T-helper 22 cell (primary cell): ENCODE measurements around the gene GLRX3.
"Not testable (repeated sequence)": the region's sequence is repeated elsewhere in the genome, so short reads cannot be mapped to it uniquely, and the experiment has no call there.

Experiments used
- DNase-seq: peaks from one replicate; pipeline ENCODE4 v3.0.0-alpha.2; 2020; ENCODE audit warnings: low read depth

Gene GLRX3

DNA sequence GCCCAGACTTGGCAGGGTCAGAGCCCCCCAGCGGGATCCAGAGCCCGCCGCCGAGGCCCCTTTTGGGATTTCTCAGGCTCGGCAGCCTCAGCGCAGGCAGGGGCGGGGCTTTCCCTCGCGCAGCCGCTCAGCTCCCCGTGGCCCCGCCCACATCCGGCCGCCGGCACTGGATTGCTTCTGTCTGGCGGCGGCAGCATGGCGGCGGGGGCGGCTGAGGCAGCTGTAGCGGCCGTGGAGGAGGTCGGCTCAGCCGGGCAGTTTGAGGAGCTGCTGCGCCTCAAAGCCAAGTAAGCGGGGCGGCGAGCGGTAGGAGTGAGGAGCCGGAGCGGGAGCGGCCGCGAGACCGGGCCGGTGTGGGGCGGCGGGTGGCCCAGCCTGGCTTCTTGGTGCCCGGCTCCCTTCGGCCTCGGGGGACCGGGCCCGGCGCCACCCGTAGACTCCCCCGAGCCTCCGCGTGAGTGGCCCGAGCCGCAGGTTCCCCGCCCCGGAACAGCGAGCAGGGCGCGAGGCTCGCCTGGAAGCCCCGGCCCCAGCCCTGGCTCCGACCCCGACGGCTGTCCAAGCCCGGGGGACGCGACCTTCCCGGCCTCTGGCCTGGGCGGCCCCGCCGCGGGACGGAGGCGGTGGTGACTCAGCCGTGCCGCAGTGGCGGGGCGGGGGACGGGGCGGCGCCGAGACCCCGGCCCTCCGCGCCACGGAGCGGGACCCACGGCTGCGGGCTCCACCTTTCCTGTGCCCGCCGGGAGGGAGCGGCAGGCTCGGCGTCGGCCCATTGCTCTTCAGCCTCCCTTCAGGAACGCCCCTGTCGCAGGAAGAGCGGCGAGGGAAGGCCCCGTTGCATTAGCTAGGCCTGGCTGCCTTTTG is at the start of gene GLRX3:
Gene GLRX3, plus strand, starts transcription at position 166 of the 864 bp plus-strand sequence. Its CDS starts 30 bp downstream, at position 196.
- peak; percentile 79 for DNase-seq

DNA sequence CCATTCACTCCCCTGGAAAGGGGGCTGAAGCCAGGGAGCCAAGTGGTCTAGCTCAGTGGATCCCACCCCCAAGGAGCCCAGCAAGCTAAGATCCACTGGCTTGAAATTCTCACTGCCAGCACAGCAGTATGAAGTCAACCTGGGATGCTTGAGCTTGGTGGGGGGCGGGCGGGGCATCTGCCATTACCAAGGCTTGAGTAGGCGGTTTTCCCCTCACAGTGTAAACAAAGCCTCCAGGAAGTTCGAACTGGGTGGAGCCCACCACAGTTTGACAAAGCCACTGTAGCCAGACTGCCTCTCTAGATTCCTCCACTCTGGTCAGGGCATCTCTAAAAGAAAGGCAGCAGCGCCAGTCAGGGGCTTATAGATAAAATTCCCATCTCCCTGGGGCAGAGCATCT is 45.6 kb upstream of the GLRX3 start:
- not testable (repeated sequence) for DNase-seq

DNA sequence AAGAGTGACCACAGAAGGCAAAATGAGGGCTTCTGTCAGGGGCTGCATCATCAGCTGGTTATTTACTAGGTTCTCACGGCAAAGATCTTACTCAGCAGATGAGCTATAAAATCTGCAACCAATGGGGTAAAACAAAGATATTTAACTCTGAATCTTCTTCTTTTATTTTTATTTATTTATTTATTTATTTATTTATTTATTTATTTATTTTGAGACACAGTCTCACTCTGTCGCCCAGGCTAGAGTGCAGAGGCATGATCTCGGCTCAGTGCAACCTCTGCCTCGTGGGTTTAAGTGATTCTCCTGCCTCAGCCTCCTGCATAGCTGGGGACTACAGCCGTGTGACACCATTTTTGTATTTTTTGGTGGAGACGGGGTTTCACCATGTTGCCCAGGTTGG is 36.8 kb upstream of the GLRX3 start:
- DNase-seq = no peak

DNA sequence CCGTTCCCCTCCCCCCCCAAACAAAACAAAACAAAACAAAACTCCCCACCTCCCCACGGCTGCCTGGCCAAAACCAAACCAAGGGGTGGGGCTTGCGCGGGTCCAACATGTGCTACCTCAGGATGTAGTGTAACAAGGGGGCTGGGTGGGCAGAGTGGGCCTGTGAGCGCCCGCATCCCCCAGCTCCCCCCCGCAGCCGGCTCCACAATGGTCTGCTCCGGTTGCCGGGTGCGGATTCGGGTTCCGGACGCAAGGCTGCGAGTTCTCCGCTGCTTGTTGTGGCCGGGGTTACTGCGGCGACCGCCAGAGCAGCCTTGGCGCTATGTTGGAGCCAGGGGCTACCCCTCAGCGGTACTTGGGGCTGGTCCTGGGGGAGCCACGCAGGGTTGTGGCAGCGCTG is 30.5 kb upstream of the GLRX3 start:
- no peak for DNase-seq

DNA sequence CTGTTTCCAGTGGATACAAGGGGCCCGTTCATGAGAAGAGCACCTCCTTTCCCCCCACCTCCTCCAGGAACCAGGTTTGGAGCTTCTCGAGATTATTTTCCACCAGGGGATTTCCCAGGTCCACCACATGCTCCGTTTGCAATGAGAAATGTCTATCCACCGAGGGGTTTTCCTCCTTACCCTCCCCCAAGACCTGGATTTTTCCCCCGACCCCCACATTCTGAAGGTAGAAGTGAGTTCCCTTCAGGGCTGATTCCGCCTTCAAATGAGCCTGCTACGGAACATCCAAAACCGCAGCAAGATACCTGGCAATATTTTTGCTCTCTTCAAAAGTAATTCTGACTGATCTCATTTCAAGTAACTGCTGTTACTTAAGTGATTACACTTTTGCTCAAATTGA is 28.0 kb upstream of the GLRX3 start:
- DNase-seq = not testable (repeated sequence)

DNA sequence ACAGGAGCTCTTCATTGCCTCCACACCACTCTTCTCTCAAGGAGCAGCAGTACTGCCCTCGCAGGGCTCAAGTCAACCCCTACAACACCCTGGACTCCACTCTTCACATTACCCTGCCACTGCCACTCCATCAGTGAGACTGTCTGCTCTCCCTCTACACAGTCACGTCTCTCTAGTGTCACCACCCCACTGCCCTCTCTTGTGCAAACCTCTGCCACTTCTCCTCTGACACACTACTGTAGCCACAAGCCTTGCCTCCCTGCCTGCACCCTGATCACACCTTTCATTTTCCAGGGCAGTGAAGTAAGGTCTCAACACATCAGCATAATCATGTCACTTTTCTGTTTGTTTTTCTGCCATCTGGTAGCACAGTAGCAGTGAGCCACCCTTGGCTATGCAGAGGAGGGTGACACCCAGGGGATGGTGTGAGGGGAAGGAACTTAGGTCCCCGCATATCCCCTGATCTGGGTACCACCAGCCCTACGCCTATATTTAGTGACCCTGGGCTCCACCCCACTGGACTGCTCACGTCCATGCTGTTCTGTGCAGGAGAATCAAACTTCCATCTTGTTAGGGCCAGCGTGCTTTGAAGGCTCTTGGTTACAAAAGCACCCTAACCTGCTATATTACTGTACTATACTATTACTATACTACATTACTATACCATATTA is 27.1 kb upstream of the GLRX3 start:
- DNase-seq = no peak

DNA sequence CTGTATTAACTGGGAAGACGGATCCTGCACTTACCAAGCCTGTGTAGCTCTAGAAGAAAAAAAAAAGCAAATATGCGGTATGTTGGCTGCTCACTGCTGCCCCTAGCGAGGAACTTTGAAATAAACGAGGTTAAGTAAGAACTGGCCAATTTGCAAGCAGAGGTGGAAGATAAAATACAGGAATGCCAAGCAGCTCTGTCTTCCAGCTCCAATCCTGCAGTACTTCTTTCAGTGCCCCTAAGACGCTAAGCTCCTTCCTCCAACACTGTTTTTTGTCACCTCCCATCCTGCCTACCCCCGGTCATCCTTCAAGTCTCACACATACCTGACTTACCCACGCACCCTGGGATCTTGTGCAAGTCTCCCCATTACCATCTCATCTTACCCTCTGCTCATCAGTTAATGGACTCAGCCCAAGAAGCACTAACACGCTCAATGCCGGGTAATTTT is 26.4 kb upstream of the GLRX3 start:
- peak; percentile 47 for DNase-seq

DNA sequence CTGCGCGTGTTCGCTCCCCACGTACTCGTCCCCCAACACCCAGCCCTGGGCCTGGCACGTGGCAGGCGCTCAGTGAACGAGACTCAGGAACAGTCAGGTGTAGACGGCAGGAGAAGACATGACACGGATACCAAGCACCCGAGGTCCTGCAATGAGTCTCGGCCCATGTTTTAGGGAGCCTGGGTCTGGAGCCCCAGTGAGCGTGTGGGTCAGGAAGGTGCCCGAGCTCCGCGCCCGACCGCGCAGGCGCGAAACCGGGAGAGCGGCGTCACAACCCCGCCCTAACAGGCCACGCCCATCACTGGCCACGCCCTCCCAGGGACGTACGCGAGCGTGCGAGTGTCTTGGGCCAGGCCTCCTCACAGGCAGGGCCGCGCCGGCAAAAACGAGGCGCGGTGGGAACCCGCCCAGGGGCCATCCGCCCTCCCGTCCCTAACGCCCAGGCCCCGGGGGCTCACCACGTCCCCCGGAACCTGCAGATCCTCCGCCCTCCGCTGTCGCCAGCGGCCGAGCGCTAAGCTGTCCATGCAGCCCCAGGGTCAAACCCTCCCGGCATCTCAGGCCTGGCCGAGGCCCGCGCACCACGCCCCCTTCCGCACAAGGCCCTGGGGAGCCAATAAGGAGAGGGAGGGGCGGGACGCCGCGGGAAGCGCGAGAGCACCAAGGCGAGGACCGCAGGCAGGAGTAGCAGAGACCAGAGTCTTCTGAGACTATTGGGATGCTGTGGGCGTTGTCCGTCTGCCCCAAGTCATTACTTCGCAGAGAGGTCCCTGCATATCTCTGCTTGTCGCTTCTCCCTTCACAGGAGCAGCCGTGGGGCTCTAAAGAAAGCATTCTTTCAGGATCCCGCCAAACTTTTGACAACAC is 25.7 kb upstream of the GLRX3 start, which contains the start of gene C10orf143:
Gene C10orf143, minus strand, starts transcription at position 585 of the 867 bp plus-strand sequence. Its CDS starts 58 bp downstream, at position 527.
- DNase-seq = peak; percentile 96

DNA sequence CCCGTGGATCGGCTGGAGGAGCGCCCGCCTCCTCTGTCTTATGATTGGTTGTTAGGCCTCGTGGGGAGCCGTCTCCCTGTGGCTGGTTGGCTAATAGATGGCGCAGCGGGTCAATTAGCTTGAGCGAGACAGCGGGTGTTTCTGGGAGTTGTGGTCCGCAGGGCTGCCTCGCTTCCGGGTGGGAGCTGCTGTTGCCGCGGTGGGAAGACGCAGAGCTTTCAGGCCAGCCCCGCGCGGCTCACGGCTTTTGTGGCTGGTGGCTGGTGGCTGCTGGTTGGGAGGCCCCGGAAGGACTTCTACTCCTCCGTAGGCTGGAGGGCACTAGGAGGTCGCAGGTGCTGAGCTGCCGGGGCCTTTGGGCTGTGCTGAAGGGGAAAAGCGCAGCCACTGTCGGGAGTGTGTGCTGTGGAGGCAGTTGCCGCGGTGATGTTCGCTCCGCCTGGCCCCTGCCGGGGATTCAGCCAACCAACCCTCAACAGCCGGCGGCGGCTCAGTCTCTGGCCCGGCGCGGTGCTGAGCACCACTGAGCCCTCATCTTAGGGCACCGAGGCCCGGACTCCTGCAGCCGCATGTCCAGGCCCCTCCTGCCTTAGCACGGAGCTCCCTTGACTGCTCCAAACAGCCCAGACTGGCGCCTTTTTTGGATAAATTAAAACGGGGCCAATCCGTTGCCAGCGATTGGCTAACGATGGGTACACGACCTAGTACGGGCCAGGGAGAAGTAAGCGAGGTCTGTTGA is 24.9 kb upstream of the GLRX3 start:
- peak; percentile 96 for DNase-seq

DNA sequence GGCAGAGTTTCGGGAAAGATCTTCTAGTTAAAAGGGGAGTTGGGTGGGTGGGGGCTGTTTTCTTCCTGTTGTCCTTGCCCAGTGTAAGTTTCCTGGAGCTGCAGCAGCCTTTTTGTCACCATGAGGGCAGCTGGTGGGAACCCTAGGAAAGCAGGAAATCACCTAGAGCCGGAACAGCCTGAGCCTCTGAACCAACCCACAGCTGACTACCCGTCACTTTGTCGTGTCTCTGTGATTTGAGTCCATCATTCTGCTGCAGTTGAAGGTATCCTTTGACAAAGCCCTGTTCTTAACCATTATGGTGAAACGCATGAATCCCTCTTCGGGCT is 24.4 kb upstream of the GLRX3 start:
- no peak for DNase-seq

DNA sequence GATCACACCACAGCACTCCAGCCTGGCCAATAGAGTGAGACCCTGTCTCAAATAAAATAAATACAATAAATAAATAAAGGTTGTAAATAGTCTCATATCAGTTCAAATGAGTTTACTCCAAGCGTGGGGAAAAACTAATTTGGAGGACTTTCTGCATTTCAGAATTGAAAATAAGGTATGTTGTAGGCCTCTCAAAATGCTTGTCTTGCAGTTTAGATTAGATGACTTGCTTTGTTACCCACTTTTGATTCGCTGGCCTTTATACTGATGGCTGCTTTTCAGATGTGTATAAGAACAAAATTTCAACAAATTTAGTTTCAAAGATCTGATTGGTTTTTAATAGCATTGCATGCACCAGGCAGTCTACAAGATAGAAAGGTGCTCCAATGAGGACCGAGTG is 23.4 kb upstream of the GLRX3 start:
- DNase-seq = no peak

DNA sequence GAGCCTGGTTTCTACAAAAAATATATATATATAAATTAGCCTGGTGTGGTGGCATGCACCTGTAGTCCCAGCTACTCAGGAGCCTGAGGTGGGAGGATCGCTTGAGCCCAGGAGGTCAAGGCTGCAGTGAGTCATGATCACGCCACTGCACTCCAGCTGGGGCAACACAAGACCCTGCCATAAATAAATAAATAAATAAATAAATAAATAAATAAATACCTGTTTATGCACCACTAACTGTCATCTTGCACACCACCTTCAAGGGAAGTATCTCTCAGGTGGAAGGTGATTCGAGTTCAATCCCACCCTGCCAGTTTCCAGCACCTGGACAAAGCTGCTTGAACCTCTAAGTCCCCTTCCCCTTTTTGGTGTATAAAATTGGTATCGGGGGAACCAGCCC is 19.2 kb upstream of the GLRX3 start:
- not testable (repeated sequence) for DNase-seq

DNA sequence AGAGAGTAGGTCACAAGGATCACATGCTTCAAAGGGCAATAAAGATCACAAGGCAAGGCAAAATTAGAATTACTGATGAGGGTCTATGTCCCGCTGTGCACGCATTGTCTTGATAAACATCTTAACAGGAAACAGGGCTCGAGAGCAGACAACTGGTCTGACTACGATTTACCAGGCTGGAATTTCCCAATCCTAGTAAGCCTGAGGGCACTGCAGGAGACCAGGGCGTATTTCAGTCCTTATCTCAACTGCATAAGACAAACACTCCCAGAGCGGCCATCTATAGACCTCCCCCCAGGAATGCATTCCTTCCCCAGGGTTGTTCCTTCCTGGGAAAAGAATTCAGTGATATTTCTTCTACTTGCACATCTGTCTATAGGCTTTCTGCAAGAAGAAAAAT is 18.7 kb upstream of the GLRX3 start:
- DNase-seq = not testable (repeated sequence)

DNA sequence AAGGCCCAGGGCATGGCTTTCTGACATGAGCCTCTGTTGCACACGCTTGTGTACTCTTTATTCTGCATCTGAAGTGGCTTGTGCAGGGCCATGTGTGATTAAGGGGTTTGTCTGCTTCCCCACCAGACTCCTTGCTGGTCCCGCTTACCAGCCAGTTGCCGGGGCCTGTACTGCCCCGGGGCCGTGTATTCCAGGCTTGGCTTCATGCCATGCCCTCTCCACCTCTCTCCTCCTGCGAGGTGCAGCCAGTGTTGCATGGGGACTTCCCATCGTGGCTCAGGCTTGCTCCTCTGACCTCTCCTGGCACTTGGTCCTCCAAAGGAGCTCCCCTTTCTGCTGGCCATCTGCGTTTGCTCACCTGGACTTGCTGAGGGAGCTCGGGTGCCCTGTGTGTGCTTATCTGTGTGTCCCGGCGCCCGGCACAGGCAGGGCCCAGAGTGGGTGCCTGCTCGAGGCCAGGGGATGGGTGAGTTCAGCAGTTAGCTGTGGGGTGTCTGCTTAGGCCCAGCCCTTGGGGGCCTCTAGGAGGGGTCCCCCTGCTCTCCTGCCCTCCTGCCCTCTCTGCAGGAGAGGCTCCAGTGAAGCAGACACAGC is 14.6 kb upstream of the GLRX3 start:
- no peak for DNase-seq

DNA sequence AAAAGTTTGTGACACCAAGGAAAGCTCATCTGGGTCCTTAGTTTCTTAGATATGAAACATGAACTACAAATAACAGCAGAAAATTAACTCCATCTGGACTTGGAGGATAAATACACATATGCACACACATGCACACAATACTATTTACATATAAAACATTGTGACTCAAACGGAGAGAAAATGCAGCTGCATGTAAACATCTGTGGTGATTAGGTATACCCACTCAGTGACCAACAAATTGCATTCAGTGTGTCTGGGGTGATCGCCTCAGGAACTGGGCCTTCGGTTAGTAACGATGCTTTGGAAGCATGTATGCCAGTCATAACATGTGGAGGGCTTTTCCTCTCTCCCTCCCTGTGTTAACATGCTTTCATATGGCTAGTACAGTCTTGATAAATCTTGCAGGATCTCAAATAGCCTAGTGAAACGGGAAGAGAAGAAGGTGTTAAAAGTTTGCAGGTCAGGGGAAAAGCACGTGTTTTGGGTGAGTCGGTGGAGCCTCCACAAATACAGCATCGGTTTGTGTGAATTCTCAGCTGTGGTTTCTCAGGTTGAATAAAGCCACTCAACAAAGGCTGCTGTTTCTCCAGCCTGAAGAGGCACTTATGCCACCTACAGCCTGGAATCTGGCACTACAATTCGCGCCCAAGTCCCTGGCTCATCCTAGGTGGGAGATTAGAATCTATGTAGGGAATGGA is 8.7 kb upstream of the GLRX3 start:
- DNase-seq = peak; percentile 23

DNA sequence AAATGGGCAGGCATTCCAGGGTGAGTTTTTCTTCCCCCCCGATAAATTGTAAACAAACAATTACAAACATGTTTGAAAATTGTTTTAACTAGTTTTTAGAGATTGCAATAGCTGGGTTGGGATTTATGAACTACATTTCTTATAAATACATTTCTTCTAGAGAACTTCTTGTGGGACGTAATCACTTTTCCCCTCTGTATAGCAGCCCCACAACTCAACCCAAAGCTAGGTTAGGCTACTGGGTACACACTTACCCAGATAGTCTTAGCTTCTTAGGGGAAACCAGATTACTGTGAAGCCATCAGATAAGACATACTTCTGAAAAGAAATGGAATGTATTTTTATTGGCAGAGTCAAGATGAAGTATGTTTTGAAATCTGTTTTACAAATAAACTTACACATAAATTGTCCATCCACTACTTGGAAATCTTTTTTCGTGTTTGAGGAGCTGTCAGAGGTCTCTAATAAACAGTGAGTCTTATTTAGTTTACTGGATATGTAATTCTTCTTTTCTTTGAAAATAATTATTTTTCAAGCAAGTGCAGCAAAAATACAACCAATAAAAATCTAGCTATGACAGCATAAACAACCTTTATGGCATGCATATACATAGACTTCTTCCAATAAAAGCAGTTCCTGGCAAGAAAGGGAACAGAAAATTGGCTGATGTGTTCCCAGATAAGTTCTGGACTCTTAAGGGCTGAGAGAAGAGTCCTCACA is 8.0 kb upstream of the GLRX3 start:
- no peak for DNase-seq

DNA sequence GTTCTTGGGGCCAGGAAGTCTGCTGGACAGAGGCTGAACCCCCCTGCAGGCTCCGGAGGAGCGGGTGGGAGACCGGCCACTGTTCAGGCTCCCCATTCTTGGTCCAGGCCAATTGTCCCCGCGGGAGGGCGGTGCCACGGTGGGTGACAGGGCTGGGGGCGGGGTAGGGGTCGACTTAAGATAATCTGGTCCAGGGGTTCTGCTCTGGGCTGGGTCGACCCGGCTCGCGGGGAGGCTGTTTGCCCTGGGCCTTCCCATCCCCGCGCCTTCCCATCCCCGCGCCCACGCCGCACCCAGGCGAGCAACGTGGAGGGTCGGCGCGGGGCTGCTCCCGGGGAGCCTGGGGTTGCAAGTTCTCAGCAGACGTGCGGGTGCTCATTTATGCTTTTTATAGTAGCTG is 7.3 kb upstream of the GLRX3 start:
- no peak for DNase-seq

DNA sequence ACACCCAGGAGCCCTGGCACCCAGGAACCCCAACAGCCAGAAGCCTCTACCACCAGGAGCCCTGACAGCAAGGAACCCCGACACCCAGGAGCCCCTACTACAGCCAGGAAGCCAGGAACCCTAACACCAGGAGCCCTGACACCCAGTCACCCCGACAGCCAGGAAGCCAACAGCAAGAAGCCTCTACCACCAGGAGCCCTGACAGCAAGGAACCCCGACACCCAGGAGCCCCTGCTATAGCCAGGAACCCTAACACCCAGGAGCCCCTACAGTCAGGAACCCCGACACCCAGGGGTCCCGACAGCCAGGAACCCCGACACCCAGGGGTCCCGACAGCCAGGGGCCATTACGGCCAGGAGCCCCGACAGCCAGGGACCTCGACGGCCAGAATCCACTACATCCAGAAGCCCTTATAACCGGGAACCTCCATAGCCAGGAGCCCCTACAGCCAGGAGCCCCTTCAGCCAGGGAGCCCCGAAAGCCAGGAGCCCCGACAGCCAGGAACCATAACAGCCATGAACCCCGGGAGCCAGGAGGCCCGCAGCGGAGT is 440 bp upstream of the GLRX3 start:
- DNase-seq = no peak

DNA sequence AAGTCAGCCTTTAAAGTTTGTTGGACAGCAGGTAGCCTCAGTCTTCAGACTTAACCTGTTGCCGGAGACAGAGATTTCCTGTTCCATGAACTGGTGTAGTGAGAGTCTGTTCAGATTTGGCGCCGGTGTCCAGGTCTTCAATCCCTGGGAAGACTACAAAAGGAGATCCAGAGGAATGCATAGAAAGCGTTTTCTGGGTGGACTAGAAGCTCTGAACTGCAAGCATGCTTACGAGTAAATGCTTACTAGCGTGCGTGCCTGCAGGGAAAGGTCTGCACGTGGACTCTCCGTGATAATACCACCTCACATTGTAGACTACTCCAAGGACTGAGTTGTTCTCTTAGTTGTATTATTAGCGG is 878 bp downstream of the GLRX3 start:
- DNase-seq = no peak
